Measurements from ENCODE around the gene CST9L. TPM values are rescaled to one million over a fixed set of nuclear protein-coding genes. Genes with fewer than 3 reads are reported as not detected.

Gene CST9L
- total RNA-seq, 4 donors from 2014 or later: not detected

DNA sequence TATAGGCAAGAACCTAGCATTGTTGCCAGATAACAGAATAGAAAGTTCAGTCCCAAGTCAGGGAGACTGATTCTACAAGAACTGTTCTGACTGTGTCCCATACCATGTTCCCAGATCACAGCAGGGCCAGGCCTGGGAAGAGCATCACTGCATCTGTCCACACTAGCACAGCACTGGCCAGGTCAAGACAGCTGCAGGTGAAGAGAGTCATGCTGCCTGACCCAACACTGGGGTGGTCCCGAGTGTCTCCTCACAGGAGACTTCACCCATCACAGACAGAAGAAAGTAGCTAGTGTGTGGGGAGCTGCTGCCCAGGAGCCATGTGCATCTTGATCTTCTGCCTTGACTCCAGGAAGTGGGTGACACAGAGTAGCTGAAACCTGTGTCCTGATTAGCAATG, 1.3 kb upstream of the CST9L start:
- TF ChIP-seq, protein P1, sequence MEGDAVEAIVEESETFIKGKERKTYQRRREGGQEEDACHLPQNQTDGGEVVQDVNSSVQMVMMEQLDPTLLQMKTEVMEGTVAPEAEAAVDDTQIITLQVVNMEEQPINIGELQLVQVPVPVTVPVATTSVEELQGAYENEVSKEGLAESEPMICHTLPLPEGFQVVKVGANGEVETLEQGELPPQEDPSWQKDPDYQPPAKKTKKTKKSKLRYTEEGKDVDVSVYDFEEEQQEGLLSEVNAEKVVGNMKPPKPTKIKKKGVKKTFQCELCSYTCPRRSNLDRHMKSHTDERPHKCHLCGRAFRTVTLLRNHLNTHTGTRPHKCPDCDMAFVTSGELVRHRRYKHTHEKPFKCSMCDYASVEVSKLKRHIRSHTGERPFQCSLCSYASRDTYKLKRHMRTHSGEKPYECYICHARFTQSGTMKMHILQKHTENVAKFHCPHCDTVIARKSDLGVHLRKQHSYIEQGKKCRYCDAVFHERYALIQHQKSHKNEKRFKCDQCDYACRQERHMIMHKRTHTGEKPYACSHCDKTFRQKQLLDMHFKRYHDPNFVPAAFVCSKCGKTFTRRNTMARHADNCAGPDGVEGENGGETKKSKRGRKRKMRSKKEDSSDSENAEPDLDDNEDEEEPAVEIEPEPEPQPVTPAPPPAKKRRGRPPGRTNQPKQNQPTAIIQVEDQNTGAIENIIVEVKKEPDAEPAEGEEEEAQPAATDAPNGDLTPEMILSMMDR (IDR thresholded peaks at IDR 0.05; ENCODE audit: low read depth): no peak

DNA sequence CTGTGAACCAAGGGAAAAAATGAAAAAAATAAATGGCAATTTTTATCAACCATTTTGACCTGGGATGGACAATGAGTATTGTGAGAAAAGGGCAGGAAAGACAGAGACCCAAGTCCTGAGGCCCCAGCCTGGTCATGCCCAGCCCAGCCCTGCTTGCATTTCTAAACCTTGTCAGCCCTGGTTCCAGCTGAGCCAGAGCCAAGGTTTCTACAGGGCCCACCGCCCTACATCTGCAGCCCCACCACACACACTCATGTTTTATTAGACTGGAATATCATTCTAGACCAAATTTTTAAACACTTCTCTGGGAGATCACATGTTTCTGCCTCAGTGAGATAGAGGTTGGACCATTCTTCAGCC, 667 bp upstream of the CST9L start:
- TF ChIP-seq, protein P1 (IDR thresholded peaks at IDR 0.05; ENCODE audit: low read depth): no peak

DNA sequence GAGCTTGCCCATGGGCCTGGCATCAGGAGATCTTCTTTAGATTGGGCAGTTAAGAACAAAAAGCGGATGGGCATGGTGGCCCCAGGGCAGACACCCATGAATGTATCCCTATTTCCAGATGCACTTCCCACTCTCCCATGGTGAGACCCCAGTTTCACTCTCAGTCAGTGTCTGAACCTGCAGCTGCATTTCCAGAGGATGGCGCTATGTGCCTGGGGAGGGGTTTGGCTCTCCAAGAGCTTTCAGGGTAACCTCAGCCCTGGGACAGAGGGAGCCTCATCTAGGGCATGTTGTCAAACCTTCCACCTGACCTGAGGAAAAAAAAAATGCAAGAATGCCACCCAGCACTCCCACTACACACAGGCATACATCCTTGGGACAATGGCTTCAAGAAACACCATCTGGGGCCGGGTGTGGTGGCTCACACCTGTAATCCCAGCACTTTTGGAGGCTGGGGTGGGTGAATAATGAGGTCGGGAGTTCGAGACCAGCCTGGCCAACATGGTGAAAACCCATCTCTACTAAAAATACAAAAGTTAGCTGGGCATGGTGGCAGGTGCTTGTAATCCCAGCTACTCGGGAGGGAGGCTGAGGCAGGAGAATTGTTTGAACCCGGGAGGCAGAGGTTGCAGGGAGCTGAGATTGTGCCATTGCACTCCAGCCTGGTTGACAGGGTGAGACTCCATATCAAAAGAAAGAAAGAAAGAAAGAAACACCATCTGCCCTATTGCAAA, 1.9 kb downstream of the CST9L start:
- TF ChIP-seq, protein P1 (IDR thresholded peaks at IDR 0.05; ENCODE audit: low read depth): no peak

DNA sequence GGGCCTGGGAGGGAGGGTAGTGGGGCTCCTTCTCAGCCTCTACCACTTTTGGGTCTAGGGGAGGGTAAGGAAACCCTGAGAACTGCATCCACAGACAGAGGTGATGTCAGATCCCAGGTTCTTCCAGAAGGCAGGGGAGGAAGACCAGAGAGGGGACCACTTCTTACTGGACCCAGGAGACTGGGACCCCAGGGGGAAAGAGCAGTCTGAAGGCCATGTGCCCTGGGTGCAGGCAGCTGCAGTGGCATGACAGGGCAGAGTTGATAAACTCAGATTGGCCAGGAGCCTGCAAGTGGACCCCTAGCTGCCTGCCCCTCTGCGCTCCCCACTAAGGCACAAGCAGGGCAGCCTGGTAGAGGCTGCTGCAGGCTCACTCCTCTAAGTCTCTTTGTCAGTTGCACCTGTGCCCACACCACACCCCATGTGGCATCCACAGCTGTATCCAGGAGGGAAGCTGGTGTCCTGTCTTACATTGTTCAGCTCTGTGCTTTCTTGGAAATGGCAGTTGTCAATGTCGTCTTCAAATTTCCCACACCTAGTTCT, 2.7 kb downstream of the CST9L start:
- TF ChIP-seq, protein P1 (IDR thresholded peaks at IDR 0.05; ENCODE audit: low read depth): no peak

DNA sequence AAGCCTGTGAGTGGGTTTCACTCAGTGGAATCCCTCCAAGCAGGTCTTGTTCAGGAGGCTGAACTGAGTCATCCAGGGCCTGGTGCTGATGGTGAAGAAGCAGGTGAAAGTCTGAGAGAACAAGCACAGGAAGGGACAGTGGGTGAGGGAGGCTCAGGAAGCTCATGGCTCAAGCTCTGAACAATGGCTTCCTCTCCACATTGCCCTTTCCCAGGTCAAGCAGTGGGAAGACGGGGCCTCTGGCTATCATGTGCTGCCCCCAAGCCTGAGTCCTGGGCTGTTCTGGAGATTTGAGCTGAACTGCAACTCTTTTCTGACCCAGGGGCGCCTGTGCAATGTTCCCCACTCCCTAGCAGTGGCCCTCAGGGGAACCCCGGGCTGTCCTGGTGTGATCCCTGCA, 3.4 kb downstream of the CST9L start:
- TF ChIP-seq, protein P1 (IDR thresholded peaks at IDR 0.05; ENCODE audit: low read depth): no peak

DNA sequence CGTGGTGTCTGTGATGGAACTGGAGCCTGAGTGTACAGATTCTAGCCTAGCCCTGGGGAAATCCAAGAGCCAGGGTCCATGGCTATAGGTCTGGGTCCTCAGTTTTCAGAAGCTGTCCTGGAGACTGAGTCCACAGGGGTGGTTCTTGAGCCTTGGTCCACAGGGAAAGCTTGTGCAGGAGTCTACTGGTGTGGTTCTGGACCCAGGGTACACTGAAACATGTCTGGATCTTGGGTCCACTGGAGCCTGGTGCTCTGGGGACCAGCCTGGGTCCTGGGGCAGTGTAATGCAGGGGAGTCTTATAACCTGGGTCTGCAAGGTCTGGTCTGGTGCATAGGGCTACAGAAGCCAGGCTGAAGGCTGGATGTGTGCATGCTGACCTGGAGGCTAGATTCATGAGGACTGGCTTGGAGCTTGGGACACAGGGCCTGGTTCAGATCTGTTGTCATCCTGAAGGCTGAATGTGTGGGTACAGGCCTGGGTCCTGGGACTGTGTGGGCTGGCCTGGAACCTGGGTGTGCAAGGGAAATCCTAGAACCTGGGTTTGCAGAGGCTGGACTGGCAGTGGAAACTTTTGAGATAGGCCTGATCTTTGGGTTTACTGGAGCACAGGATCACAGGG, 5.5 kb downstream of the CST9L start:
- TF ChIP-seq, protein P1 (IDR thresholded peaks at IDR 0.05; ENCODE audit: low read depth): no peak

DNA sequence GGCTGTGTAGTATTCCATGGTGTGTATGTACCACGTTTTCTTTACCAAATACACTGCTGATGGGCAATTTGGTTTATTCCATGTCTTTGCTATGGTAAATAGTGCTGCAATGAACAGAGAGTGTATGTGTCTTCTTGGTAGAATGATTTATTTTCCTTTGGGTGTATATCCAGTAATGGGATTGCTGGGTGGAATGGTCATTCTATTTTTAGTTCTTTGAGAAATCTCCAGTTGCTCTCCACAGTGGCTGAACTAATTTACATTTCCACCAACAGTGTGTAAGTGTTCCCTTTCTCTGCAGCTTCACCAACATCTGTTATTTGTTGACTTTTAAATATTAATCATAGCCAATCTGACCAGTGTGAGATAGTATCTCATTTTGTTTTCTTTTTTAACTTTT, 13.9 kb downstream of the CST9L start:
- TF ChIP-seq, protein P1 (IDR thresholded peaks at IDR 0.05; ENCODE audit: low read depth): no peak

All from subcutaneous adipose tissue (tissue), 4 donors.